ENCODE measurements around the gene FAM89B. TPM values are rescaled to one million over a fixed set of nuclear protein-coding genes. Genes with fewer than 3 reads are reported as not detected.
A peak's percentile ranks its signal among the peaks of the same experiment; 100 is the strongest.

FAM89B gene
- total and polyA plus RNA-seq, 7 donors: 59.0 to 112 (median 67.4) TPM

GRCh38 chr11:65559535-65559934, 12.8 kb upstream of the FAM89B start:
- TF ChIP-seq CTCF (IDR thresholded peaks at IDR 0.05): no peak
- intact Hi-C loops (cut with DNase I): loop anchor here in 1 of 2 donors (2.0 kb wide), 1 partner anchor 17 kb away; the partner anchor contains the start of gene EHBP1L1
- no peak for DNase-seq
- Histone ChIP-seq H3K4me3 (no peak overlapping the region), H3K27ac (peak overlapping the region; percentile 99), H3K4me1 (peaks cover 59% of the 10 kb centered on the region), H3K27me3 (ENCODE audit: insufficient read depth in 3 of 3, low read length in 2 of 3) (no peaks in the 10 kb centered on the region), H3K36me3 (ENCODE audit: insufficient read depth in 1 of 2, low read depth in 1 of 2) (no peaks in the 10 kb centered on the region), H3K9me3 (no peaks in the 10 kb centered on the region)
- 36 to 46% (median 44%) methylated on average over 5 of the region's 5 CpGs for WGBS, 3 donors
- no peak for ATAC-seq

- peak in 3 of 4 donors; percentile 25 to 41 (median 39) for ATAC-seq
- DNase-seq: no peak
Observed at GRCh38 chr11:65559951-65560537, 12.3 kb upstream of the FAM89B start.

DNA sequence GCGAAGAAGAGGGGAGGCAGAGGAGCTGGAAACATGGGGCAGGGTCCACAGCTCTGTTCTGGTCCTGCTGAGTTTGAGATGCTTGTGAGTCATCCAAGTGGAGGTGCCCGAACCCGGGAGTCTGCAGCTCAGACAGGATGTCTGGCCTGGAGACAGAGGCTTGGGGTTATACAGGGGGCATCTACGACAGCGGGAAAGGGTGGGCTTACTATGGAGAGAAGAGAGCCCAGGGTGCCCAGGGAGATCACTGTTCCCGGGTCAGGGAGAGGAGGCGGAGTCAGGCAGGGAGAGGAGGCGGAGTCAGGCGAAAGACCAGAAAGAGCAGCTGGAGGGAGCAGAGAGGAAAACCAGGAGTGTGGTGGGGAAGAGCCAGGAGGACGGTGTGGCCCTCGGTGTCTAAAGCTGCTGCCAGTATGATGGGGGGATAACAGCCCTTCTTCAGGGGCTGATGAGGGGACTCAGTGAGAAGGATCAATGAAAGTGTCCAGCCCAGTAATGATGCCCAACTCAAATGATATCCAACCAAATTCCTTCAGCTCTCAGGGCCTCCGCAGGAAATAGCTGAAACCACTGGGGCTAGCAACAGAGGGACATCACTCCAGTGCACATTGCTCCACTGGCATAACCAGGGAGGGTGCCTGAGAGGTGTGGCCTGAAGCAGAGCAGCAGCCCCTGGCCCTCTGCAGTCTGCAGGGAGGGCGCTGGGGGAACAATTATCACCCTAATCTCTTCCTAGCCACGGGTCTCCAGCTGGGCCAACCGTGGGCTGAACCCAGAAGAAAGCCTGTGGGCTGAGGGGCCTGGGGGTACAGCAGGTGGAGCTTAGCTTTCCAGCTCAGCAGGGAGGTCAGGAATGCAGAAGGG, 11.6 kb upstream of the FAM89B start:
- peak overlapping the region; percentile 15 for H3K4me3 ChIP-seq
- no peaks in the 10 kb centered on the region for H3K36me3 ChIP-seq (ENCODE audit: insufficient read depth in 1 of 2, low read depth in 1 of 2)
- peaks cover 53% of the 10 kb centered on the region for H3K4me1 ChIP-seq
- DNase-seq (peak; percentile 64 to 77), ATAC-seq (peak; percentile 11 to 41 (median 22))
- intact Hi-C loops (cut with DNase I): no loop called here
- TF ChIP-seq CTCF (IDR thresholded peaks at IDR 0.05): no peak
- H3K27me3 ChIP-seq (ENCODE audit: insufficient read depth in 3 of 3, low read length in 2 of 3): no peaks in the 10 kb centered on the region
- H3K27ac ChIP-seq: peak overlapping the region; percentile 99
- H3K9me3 ChIP-seq: no peaks in the 10 kb centered on the region
- 16 to 20% (median 18%) methylated on average over 14 to 15 of the region's 15 CpGs for WGBS, 3 donors

More at GRCh38 chr11:65559951-65560537, 12.3 kb upstream of the FAM89B start:
- intact Hi-C loops (cut with DNase I): loop anchor here in 1 of 2 donors (2.0 kb wide), 1 partner anchor 17 kb away; the partner anchor contains the start of gene EHBP1L1
- H3K4me3 ChIP-seq: no peak overlapping the region
- no peaks in the 10 kb centered on the region for H3K9me3 ChIP-seq
- H3K36me3 ChIP-seq (ENCODE audit: insufficient read depth in 1 of 2, low read depth in 1 of 2): no peaks in the 10 kb centered on the region
- H3K4me1 ChIP-seq: peaks cover 60% of the 10 kb centered on the region
- no peak for TF ChIP-seq CTCF (IDR thresholded peaks at IDR 0.05)
- 23 to 27% (median 25%) methylated on average over 5 of the region's 5 CpGs for WGBS, 3 donors
- no peaks in the 10 kb centered on the region for H3K27me3 ChIP-seq (ENCODE audit: insufficient read depth in 3 of 3, low read length in 2 of 3)
- H3K27ac ChIP-seq: peak overlapping the region; percentile 99

- Histone ChIP-seq H3K4me1 (peaks cover 41% of the 10 kb centered on the region), H3K36me3 (ENCODE audit: insufficient read depth in 1 of 2, low read depth in 1 of 2) (no peaks in the 10 kb centered on the region), H3K27ac (peak overlapping the region; percentile 99), H3K9me3 (no peaks in the 10 kb centered on the region), H3K27me3 (ENCODE audit: insufficient read depth in 3 of 3, low read length in 2 of 3) (no peaks in the 10 kb centered on the region), H3K4me3 (no peak overlapping the region)
- WGBS, 3 donors: 44 to 73% (median 54%) methylated on average over 7 of the region's 7 CpGs
- intact Hi-C loops (cut with DNase I): no loop called here
- DNase-seq (no peak), ATAC-seq (peak in 3 of 4 donors; percentile 32 to 58 (median 47))
- TF ChIP-seq CTCF (IDR thresholded peaks at IDR 0.05): no peak
Observed at GRCh38 chr11:65562020-65562419, 10.3 kb upstream of the FAM89B start.

Data from psoas muscle (tissue), 8 donors.